H9 (cell line): Measurements from ENCODE around the gene HMG20B. TPM values are rescaled to one million over a fixed set of nuclear protein-coding genes. Genes with fewer than 3 reads are reported as not detected.

ENCODE experiments used
- DNase-seq: peaks from one replicate; pipeline ENCODE4 v3.0.0-alpha.2; 2017
- H2AFZ ChIP-seq: one replicate; pipeline ENCODE4 v1.6.1; 2013; ENCODE audit warnings: mild to moderate bottlenecking, low read length, control low read depth, moderate library complexity
- H2AK5ac ChIP-seq: 2 replicates; pipeline ENCODE4 v1.6.1; 2013; ENCODE audit warnings: low read length, control low read depth, mixed read lengths; ENCODE audit not compliant: insufficient read length
- H2BK120ac ChIP-seq: one replicate; pipeline ENCODE4 v1.6.1; 2013; ENCODE audit warnings: low read depth, mild to moderate bottlenecking, low read length, control low read depth, inconsistent platforms; ENCODE audit not compliant: poor library complexity, severe bottlenecking
- H2BK12ac ChIP-seq: 2 replicates; pipeline ENCODE4 v1.6.1; 2013; ENCODE audit warnings: low read length, control low read depth, mixed read lengths, low read depth; ENCODE audit not compliant: insufficient read length
- H2BK15ac ChIP-seq: 2 replicates; pipeline ENCODE4 v1.6.1; 2013; ENCODE audit warnings: low read depth, low read length, control low read depth
- H2BK20ac ChIP-seq: one replicate; pipeline ENCODE4 v1.6.1; 2013; ENCODE audit warnings: low read depth, mild to moderate bottlenecking, low read length, control low read depth, inconsistent platforms; ENCODE audit not compliant: poor library complexity, severe bottlenecking
- H2BK5ac ChIP-seq: 2 replicates; pipeline ENCODE4 v1.6.1; 2013; ENCODE audit warnings: low read length, control low read depth, mixed read lengths; ENCODE audit not compliant: insufficient read length
- H3K14ac ChIP-seq: 2 replicates; pipeline ENCODE4 v1.6.1; 2013; ENCODE audit warnings: low read length, control low read depth; ENCODE audit not compliant: insufficient read depth
- H3K18ac ChIP-seq: 2 replicates; pipeline ENCODE4 v1.6.1; 2013; ENCODE audit warnings: low read depth, mild to moderate bottlenecking, mixed read lengths, low read length, control low read depth; ENCODE audit not compliant: insufficient read length
- H3K23ac ChIP-seq: 2 replicates; pipeline ENCODE4 v1.6.1; 2013; ENCODE audit warnings: low read length, control low read depth, mixed read lengths, low read depth; ENCODE audit not compliant: insufficient read length
- H3K23me2 ChIP-seq: 2 replicates; pipeline ENCODE4 v1.6.1; 2013; ENCODE audit warnings: low read depth, mild to moderate bottlenecking, mixed read lengths, low read length, control low read depth; ENCODE audit not compliant: insufficient read length, poor library complexity, severe bottlenecking
- H3K27ac ChIP-seq: 2 replicates; pipeline ENCODE4 v1.5.1; 2013; ENCODE audit warnings: low read length, control low read depth, mixed read lengths, low read depth; ENCODE audit not compliant: insufficient read length
- H3K27me3 ChIP-seq: 2 replicates; pipeline ENCODE4 v1.6.1; 2013; ENCODE audit warnings: low read length, control low read depth, inconsistent platforms; ENCODE audit not compliant: insufficient read depth
- H3K4ac ChIP-seq: 2 replicates; pipeline ENCODE4 v1.6.1; 2013; ENCODE audit warnings: low read depth, mild to moderate bottlenecking, control low read depth, inconsistent platforms, low read length, moderate library complexity
- H3K4me1 ChIP-seq: 2 replicates; pipeline ENCODE4 v1.6.1; 2013; ENCODE audit warnings: low read length, control low read depth, inconsistent platforms; ENCODE audit not compliant: insufficient read depth
- H3K4me2 ChIP-seq: 2 replicates; pipeline ENCODE4 v1.6.1; 2013; ENCODE audit warnings: low read length, control low read depth, mixed read lengths; ENCODE audit not compliant: insufficient read length, insufficient read depth
- H3K56ac ChIP-seq: 2 replicates; pipeline ENCODE4 v1.6.1; 2013; ENCODE audit warnings: low read depth, mild to moderate bottlenecking, mixed read lengths, low read length, control low read depth; ENCODE audit not compliant: insufficient read length
- H3K79me1 ChIP-seq: 2 replicates; pipeline ENCODE4 v1.6.1; 2013; ENCODE audit warnings: low read depth, mild to moderate bottlenecking, moderate library complexity, low read length, control low read depth, inconsistent platforms; ENCODE audit not compliant: insufficient read depth, poor library complexity, severe bottlenecking
- H3K79me2 ChIP-seq: 2 replicates; pipeline ENCODE4 v1.6.1; 2013; ENCODE audit warnings: low read length, control low read depth, inconsistent platforms; ENCODE audit not compliant: insufficient read depth
- H3K9ac ChIP-seq: 2 replicates; pipeline ENCODE4 v1.6.1; 2013; ENCODE audit warnings: low read length, control low read depth, mixed read lengths; ENCODE audit not compliant: insufficient read length; ENCODE audit errors: extremely low read depth
- H3K9me3 ChIP-seq: one replicate; pipeline ENCODE4 v1.6.1; 2013; ENCODE audit warnings: low read depth, low read length, inconsistent platforms; ENCODE audit not compliant: control insufficient read depth
- H3T11ph ChIP-seq: one replicate; pipeline ENCODE4 v1.6.1; 2013; ENCODE audit warnings: mild to moderate bottlenecking, low read length, control low read depth, inconsistent platforms
- H4K20me1 ChIP-seq: one replicate; pipeline ENCODE4 v1.6.1; 2013; ENCODE audit not compliant: control insufficient read depth, insufficient read length, insufficient read depth
- H4K5ac ChIP-seq: 2 replicates; pipeline ENCODE4 v1.6.1; 2013; ENCODE audit warnings: low read depth, mild to moderate bottlenecking, mixed read lengths, low read length, control low read depth; ENCODE audit not compliant: insufficient read length
- H4K8ac ChIP-seq: replicated peaks from 2 replicates; pipeline ENCODE4 v1.6.1; 2013; ENCODE audit warnings: low read length, control low read depth, mixed read lengths, low read depth; ENCODE audit not compliant: insufficient read length
- H4K91ac ChIP-seq: 2 replicates; pipeline ENCODE4 v1.6.1; 2013; ENCODE audit warnings: low read depth, mild to moderate bottlenecking, moderate library complexity, mixed read lengths, low read length, control low read depth; ENCODE audit not compliant: insufficient read length
- H3K27ac Mint-ChIP-seq, 3 experiments: 2 replicates in 2 of 3; 3 replicates in 1 of 3; pipeline ENCODE4 v1.8.0; 2020 to 2021; ENCODE audit warnings: mixed read lengths in 3 of 3, mild to moderate bottlenecking in 1 of 3, moderate library complexity in 1 of 3
- H3K27me3 Mint-ChIP-seq: 2 replicates; pipeline ENCODE4 v1.8.0; 2021; ENCODE audit warnings: low read depth, mild to moderate bottlenecking, moderate library complexity, mixed read lengths
- H3K36me3 Mint-ChIP-seq, 3 experiments: 2 replicates in 2 of 3; 3 replicates in 1 of 3; pipeline ENCODE4 v1.8.0; 2020 to 2021; ENCODE audit warnings: low read depth in 3 of 3, mixed read lengths in 3 of 3; ENCODE audit not compliant: insufficient read depth in 1 of 3
- H3K4me1 Mint-ChIP-seq, 2 experiments: 2 replicates each; pipeline ENCODE4 v1.8.0; 2020; ENCODE audit warnings: mixed read lengths in 2 of 2
- H3K4me3 Mint-ChIP-seq, 2 experiments: 2 replicates in 1 of 2; 3 replicates in 1 of 2; pipeline ENCODE4 v1.8.0; 2020 to 2021; ENCODE audit warnings: mild to moderate bottlenecking in 2 of 2, mixed read lengths in 2 of 2, moderate library complexity in 1 of 2
- H3K9me3 Mint-ChIP-seq, 2 experiments: 2 replicates in 1 of 2; 3 replicates in 1 of 2; pipeline ENCODE4 v1.8.0; 2020; ENCODE audit warnings: mild to moderate bottlenecking in 2 of 2, mixed read lengths in 2 of 2, moderate library complexity in 1 of 2
- WGBS: extraction: QIAGEN DNeasy Blood & Tissue Kit; methylation state at CpG from one replicate; pipeline ENCODE4 v1.1.7; 2013; ENCODE audit warnings: missing lambda C conversion rate, low lambda C conversion rate, mixed read lengths; ENCODE audit not compliant: insufficient read length; ENCODE audit errors: extremely low coverage; 5-methylcytosine and 5-hydroxymethylcytosine counted together
- total RNA-seq: library from RNA; stranded (reverse); gene quantifications from 2 replicates; pipeline ENCODE4 v1.2.1, GENCODE V29; 2021
- TF ChIP-seq, protein P1 (sequence below): fragments of 200-600 bp; sonication (generic); conservative IDR thresholded peaks from 3 replicates; pipeline ENCODE4 v1.8.0; 2021; ENCODE audit warnings: antibody characterized with exemption, mild to moderate bottlenecking

Gene HMG20B
- total RNA-seq, 1 experiment from 2014 or later, result 58.1 TPM

DNA sequence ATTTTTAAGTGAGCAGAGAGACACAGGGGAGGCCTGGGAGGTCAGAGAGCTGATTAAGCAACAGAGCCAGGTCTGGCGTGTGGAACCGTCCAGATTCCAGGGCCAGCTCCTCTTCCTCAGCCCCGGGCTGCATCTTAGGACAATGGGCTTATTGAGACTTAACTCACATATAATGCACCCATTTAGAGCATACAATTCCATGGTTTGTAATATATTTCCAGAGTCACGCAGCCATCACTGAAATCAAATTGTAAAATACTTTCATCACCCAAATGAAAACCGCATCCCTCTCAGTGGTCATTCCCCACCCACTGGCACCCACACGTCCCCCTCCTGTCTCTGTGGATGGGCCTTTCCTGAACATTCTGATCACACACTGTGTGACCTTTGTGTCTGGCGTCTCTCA is 2.1 kb upstream of the HMG20B start:
- no peaks in the 10 kb centered on the region; a peak in 1 of 5 replicates for H3K9me3 Mint-ChIP-seq
- Histone ChIP-seq H2BK5ac (no peak overlapping the region), H3K23ac (no peak overlapping the region), H3K56ac (no peak overlapping the region), H3K9ac (no peak overlapping the region), H3K79me1 (no peaks in the 10 kb centered on the region), H3K27ac (no peak overlapping the region), H3K4me1 (no peaks in the 10 kb centered on the region), H2BK20ac (no peak overlapping the region), H3T11ph (no peak overlapping the region), H3K4ac (no peak overlapping the region), H2AK5ac (no peak overlapping the region), H3K27me3 (no peaks in the 10 kb centered on the region), H3K79me2 (no peaks in the 10 kb centered on the region), H3K4me2 (no peak overlapping the region), H2BK120ac (no peak overlapping the region), H3K9me3 (no peaks in the 10 kb centered on the region), H3K14ac (no peak overlapping the region), H4K5ac (no peak overlapping the region), H3K23me2 (no peaks in the 10 kb centered on the region), H2AFZ (no peak overlapping the region), H4K20me1 (no peaks in the 10 kb centered on the region), H2BK12ac (no peak overlapping the region), H3K18ac (no peak overlapping the region), H4K91ac (no peak overlapping the region), H2BK15ac (no peak overlapping the region), H4K8ac (no peak overlapping the region)
- no peak overlapping the region for H3K4me3 Mint-ChIP-seq
- no CpG with 5 or more reads among the region's 7 CpGs for WGBS
- H3K27me3 Mint-ChIP-seq, result peaks cover 8% of the 10 kb centered on the region
- H3K4me1 Mint-ChIP-seq, result peaks cover 9 to 14% of the 10 kb centered on the region in 2 experiments
- H3K36me3 Mint-ChIP-seq, result peaks cover 8 to 10% (median 9%) of the 10 kb centered on the region in 3 experiments
- DNase-seq, result no peak
- no peak overlapping the region for H3K27ac Mint-ChIP-seq
- TF ChIP-seq, protein P1, sequence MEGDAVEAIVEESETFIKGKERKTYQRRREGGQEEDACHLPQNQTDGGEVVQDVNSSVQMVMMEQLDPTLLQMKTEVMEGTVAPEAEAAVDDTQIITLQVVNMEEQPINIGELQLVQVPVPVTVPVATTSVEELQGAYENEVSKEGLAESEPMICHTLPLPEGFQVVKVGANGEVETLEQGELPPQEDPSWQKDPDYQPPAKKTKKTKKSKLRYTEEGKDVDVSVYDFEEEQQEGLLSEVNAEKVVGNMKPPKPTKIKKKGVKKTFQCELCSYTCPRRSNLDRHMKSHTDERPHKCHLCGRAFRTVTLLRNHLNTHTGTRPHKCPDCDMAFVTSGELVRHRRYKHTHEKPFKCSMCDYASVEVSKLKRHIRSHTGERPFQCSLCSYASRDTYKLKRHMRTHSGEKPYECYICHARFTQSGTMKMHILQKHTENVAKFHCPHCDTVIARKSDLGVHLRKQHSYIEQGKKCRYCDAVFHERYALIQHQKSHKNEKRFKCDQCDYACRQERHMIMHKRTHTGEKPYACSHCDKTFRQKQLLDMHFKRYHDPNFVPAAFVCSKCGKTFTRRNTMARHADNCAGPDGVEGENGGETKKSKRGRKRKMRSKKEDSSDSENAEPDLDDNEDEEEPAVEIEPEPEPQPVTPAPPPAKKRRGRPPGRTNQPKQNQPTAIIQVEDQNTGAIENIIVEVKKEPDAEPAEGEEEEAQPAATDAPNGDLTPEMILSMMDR, result no peak
